HEK293 (cell line): Measurements from ENCODE around the gene NPR3.

Experiments used
- CTCF ChIA-PET: fragments of 350-600 bp; formaldehyde crosslinking; extraction: SDS; loops from one replicate; lab custom pipeline; 2021; ENCODE audit warnings: antibody characterized with exemption; lab: Yijun Ruan, JAX
- POLR2A ChIA-PET: fragments of 300-600 bp; formaldehyde crosslinking; extraction: SDS; loops from one replicate; lab custom pipeline; 2020; ENCODE audit warnings: antibody characterized with exemption, inconsistent platforms; lab: Yijun Ruan, JAX
- H3K27ac ChIP-seq: fragments of 200-500 bp; sonication (Bioruptor generic); 2 replicates; pipeline ENCODE4 v1.5.1; 2014; ENCODE audit warnings: low read depth, low read length, control low read depth, inconsistent platforms; ENCODE audit errors: extremely low read depth
- H3K36me3 ChIP-seq, 2 experiments: fragments of 200-500 bp in 1 of 2; sonication (Bioruptor generic) in 1 of 2; 1 replicate in 1 of 2; 2 replicates in 1 of 2; pipeline ENCODE4 v1.5.1; 2014 to 2017; ENCODE audit warnings: inconsistent platforms in 2 of 2, low read length in 2 of 2; ENCODE audit not compliant: control insufficient read depth in 2 of 2, insufficient read depth in 1 of 2
- H3K4me1 ChIP-seq: fragments of 200-500 bp; sonication (Bioruptor generic); 2 replicates; pipeline ENCODE4 v1.5.1; 2014; ENCODE audit warnings: mild to moderate bottlenecking, low read length, inconsistent platforms; ENCODE audit not compliant: control insufficient read depth, insufficient read depth
- H3K4me3 ChIP-seq: 2 replicates; pipeline ENCODE4 v1.5.1; 2011; ENCODE audit warnings: low read depth, mild to moderate bottlenecking, control low read depth, low read length, moderate library complexity
- H3K9me3 ChIP-seq: fragments of 200-500 bp; sonication (Bioruptor generic); 2 replicates; pipeline ENCODE4 v1.5.1; 2014; ENCODE audit warnings: low read depth, low read length, inconsistent platforms; ENCODE audit not compliant: control insufficient read depth, insufficient read depth
- HOXA7 ChIP-seq: sonication (generic); formaldehyde crosslinking; IDR thresholded peaks from 2 replicates; pipeline ENCODE4 v1.8.1; 2022; ENCODE audit warnings: missing genetic modification reagents, borderline replicate concordance
- OVOL3 ChIP-seq: fragments of 450-650 bp; formaldehyde crosslinking; IDR thresholded peaks from 2 replicates; pipeline ENCODE4 v1.5.1; 2016; ENCODE audit warnings: missing biosample characterization, missing genetic modification characterization
- REPIN1 ChIP-seq: fragments of 450-650 bp; formaldehyde crosslinking; IDR thresholded peaks from 2 replicates; pipeline ENCODE4 v1.5.1; 2017; ENCODE audit warnings: missing biosample characterization, missing genetic modification characterization, low read depth
- SCRT1 ChIP-seq: fragments of 450-650 bp; formaldehyde crosslinking; IDR thresholded peaks from 2 replicates; pipeline ENCODE4 v1.5.1; 2016; ENCODE audit warnings: missing biosample characterization, missing genetic modification characterization, borderline replicate concordance
- ZNF501 ChIP-seq: fragments of 450-650 bp; formaldehyde crosslinking; IDR thresholded peaks from 2 replicates; pipeline ENCODE4 v1.5.1; 2016; ENCODE audit warnings: missing biosample characterization, missing genetic modification characterization
- ZNF585B ChIP-seq: fragments of 450-650 bp; formaldehyde crosslinking; IDR thresholded peaks from 2 replicates; pipeline ENCODE4 v1.5.1; 2016; ENCODE audit warnings: missing biosample characterization, missing genetic modification characterization
- TF ChIP-seq, protein P1 (sequence below): fragments of 450-650 bp; formaldehyde crosslinking; conservative IDR thresholded peaks from 2 replicates; pipeline ENCODE4 v1.5.1; 2016; ENCODE audit warnings: low read depth, missing biosample characterization, missing genetic modification characterization
- TF ChIP-seq, protein P2 (sequence below): fragments of 450-650 bp; formaldehyde crosslinking; IDR thresholded peaks from 2 replicates; pipeline ENCODE4 v1.5.1; 2016; ENCODE audit warnings: missing biosample characterization, missing genetic modification characterization

The NPR3 gene

DNA sequence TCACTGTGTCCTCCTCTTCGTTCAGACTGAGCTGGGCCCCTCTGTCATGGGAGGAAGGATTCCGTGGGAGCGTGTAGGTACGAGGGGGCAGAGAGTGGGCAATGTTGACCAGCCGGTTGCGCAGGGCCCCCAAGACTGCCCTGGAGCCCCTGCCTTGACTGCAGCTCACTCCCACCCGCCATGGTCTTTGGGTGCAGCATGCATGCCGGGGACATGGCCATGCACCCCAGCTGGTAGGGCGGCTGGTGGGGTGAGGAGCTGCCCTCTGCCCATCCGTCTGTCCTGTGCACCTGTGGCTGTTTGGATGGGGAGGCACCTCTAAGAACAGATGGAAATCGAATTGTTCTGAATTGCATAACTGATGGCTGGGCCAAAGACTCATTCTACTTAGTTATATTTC lies 42.6 kb upstream of the NPR3 start:
- TF ChIP-seq, protein P1, sequence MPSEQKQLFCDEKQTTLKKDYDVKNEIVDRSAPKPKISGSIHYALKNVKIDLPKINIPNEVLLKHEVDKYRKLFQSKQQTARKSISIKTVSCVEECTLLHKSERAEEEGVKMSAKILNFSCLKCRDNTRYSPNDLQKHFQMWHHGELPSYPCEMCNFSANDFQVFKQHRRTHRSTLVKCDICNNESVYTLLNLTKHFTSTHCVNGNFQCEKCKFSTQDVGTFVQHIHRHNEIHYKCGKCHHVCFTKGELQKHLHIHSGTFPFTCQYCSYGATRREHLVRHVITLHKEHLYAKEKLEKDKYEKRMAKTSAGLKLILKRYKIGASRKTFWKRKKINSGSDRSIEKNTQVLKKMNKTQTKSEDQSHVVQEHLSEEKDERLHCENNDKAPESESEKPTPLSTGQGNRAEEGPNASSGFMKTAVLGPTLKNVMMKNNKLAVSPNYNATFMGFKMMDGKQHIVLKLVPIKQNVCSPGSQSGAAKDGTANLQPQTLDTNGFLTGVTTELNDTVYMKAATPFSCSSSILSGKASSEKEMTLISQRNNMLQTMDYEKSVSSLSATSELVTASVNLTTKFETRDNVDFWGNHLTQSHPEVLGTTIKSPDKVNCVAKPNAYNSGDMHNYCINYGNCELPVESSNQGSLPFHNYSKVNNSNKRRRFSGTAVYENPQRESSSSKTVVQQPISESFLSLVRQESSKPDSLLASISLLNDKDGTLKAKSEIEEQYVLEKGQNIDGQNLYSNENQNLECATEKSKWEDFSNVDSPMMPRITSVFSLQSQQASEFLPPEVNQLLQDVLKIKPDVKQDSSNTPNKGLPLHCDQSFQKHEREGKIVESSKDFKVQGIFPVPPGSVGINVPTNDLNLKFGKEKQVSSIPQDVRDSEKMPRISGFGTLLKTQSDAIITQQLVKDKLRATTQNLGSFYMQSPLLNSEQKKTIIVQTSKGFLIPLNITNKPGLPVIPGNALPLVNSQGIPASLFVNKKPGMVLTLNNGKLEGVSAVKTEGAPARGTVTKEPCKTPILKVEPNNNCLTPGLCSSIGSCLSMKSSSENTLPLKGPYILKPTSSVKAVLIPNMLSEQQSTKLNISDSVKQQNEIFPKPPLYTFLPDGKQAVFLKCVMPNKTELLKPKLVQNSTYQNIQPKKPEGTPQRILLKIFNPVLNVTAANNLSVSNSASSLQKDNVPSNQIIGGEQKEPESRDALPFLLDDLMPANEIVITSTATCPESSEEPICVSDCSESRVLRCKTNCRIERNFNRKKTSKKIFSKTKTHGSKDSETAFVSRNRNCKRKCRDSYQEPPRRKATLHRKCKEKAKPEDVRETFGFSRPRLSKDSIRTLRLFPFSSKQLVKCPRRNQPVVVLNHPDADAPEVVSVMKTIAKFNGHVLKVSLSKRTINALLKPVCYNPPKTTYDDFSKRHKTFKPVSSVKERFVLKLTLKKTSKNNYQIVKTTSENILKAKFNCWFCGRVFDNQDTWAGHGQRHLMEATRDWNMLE = no peak
- TF ChIP-seq SCRT1 (tag by site-specific recombination) = no peak
- TF ChIP-seq, protein P2, sequence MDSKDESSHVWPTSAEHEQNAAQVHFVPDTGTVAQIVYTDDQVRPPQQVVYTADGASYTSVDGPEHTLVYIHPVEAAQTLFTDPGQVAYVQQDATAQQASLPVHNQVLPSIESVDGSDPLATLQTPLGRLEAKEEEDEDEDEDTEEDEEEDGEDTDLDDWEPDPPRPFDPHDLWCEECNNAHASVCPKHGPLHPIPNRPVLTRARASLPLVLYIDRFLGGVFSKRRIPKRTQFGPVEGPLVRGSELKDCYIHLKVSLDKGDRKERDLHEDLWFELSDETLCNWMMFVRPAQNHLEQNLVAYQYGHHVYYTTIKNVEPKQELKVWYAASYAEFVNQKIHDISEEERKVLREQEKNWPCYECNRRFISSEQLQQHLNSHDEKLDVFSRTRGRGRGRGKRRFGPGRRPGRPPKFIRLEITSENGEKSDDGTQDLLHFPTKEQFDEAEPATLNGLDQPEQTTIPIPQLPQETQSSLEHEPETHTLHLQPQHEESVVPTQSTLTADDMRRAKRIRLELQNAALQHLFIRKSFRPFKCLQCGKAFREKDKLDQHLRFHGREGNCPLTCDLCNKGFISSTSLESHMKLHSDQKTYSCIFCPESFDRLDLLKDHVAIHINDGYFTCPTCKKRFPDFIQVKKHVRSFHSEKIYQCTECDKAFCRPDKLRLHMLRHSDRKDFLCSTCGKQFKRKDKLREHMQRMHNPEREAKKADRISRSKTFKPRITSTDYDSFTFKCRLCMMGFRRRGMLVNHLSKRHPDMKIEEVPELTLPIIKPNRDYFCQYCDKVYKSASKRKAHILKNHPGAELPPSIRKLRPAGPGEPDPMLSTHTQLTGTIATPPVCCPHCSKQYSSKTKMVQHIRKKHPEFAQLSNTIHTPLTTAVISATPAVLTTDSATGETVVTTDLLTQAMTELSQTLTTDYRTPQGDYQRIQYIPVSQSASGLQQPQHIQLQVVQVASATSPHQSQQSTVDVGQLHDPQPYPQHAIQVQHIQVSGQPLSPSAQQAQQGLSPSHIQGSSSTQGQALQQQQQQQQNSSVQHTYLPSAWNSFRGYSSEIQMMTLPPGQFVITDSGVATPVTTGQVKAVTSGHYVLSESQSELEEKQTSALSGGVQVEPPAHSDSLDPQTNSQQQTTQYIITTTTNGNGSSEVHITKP (tag by site-specific recombination) = no peak
- no peak for TF ChIP-seq OVOL3 (tag by site-specific recombination)
- TF ChIP-seq, all 188 proteins: peak for 0
- H3K9me3 ChIP-seq = no peaks in the 10 kb centered on the region
- CTCF ChIA-PET = interaction anchor here (0.7 kb wide), 1 partner anchor 21 kb away, joined by 3 read pairs; no protein-coding TSS in a partner anchor

DNA sequence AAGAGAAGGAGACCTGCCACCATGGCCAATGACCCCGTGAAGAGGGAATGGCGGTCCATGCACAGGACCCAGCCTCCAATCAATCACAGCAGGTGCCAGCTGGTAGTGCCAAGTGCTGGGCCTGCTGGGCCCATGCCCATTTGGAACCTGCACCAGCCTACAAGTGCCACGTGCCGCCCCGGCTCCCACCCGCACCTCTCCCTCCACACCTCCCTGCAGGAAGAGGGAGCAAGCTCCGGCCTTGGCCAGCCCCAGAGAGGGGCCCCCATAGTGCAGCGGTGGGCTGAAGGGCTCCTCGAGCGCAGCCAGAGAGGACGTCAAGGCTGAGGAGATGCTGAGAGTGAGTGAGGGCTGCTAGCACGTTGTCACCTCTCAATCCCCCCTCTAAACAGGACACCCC lies 37.8 kb upstream of the NPR3 start:
- Histone ChIP-seq H3K9me3 (no peaks in the 10 kb centered on the region), H3K4me1 (no peaks in the 10 kb centered on the region), H3K36me3 (no peaks in the 10 kb centered on the region), H3K27ac (no peak overlapping the region), H3K4me3 (no peak overlapping the region)
- POLR2A ChIA-PET = no interaction called here
- TF ChIP-seq ZNF501 (tag by site-specific recombination) = no peak
- TF ChIP-seq REPIN1 = no peak
- TF ChIP-seq, protein P1 = no peak
- TF ChIP-seq ZNF585B (tag by site-specific recombination) = no peak
- no peak for TF ChIP-seq HOXA7
- CTCF ChIA-PET = no interaction called here

More for the DNA sequence above, 42.6 kb upstream of the NPR3 start:
- Histone ChIP-seq H3K27ac (no peak overlapping the region), H3K4me1 (no peaks in the 10 kb centered on the region), H3K36me3 (no peaks in the 10 kb centered on the region), H3K4me3 (no peak overlapping the region)
- POLR2A ChIA-PET = no interaction called here
